SK-N-SH (cell line): ENCODE measurements around the gene BLCAP. TPM values are rescaled to one million over a fixed set of nuclear protein-coding genes. Genes with fewer than 3 reads are reported as not detected.

Experiments used
- CTCF ChIA-PET: fragments of 300-600, 350-600 bp; formaldehyde crosslinking; extraction: SDS; loops from one replicate; lab custom pipeline; 2021; lab: Yijun Ruan, JAX
- POLR2A ChIA-PET: fragments of 350-600 bp; sonication (Branson Sonifier 250); formaldehyde crosslinking; extraction: SDS; loops from one replicate; lab custom pipeline; 2020; ENCODE audit warnings: antibody characterized with exemption, inconsistent platforms; lab: Yijun Ruan, JAX
- DNase-seq: peaks from one replicate; pipeline ENCODE4 v3.0.0; 2012
- H2AFZ ChIP-seq: fragments of 200-600 bp; sonication (generic); 2 replicates; pipeline ENCODE4 v1.8.1; 2016; ENCODE audit warnings: antibody characterized with exemption, mild to moderate bottlenecking, low read depth
- H3F3A ChIP-seq: fragments of 200-600 bp; sonication (generic); replicated peaks from 2 replicates; pipeline ENCODE3; 2016; ENCODE audit warnings: antibody characterized with exemption, mild to moderate bottlenecking; ENCODE audit not compliant: insufficient read depth
- H3K27ac ChIP-seq, 2 experiments: fragments of 200-500 bp in 1 of 2; fragments of 200-600 bp in 1 of 2; sonication (Bioruptor generic) in 1 of 2; sonication (generic), shearing (Covaris generic) in 1 of 2; 2 replicates each; pipeline versions ENCODE4 v1.5.1 to v1.6.1; 2014 to 2016; ENCODE audit warnings: low read depth in 2 of 2, inconsistent platforms in 1 of 2, low read length in 1 of 2, mild to moderate bottlenecking in 1 of 2, mixed read lengths in 1 of 2
- H3K27me3 ChIP-seq: fragments of 200-600 bp; sonication (generic), shearing (Covaris generic); 2 replicates; pipeline ENCODE4 v1.6.1; 2016; ENCODE audit warnings: mixed run types; ENCODE audit not compliant: insufficient read depth
- H3K36me3 ChIP-seq, 2 experiments: fragments of 200-500 bp in 1 of 2; fragments of 200-600 bp in 1 of 2; sonication (Bioruptor generic) in 1 of 2; sonication (generic) in 1 of 2; replicated peaks in 1 of 2; 2 replicates each; pipeline versions ENCODE3 to v1.5.1; 2014 to 2016; ENCODE audit warnings: low read length in 1 of 2, mild to moderate bottlenecking in 1 of 2; ENCODE audit not compliant: insufficient read depth in 2 of 2, control insufficient read depth in 1 of 2
- H3K4me1 ChIP-seq, 2 experiments: fragments of 200-500 bp in 1 of 2; fragments of 200-600 bp in 1 of 2; sonication (Bioruptor generic) in 1 of 2; sonication (generic), shearing (Covaris generic) in 1 of 2; 2 replicates each; pipeline versions ENCODE4 v1.5.1 to v1.6.1; 2014 to 2016; ENCODE audit warnings: low read depth in 1 of 2, low read length in 1 of 2, mixed run types in 1 of 2; ENCODE audit not compliant: insufficient read depth in 2 of 2, control insufficient read depth in 1 of 2
- H3K4me2 ChIP-seq: fragments of 200-600 bp; sonication (generic), shearing (Covaris generic); 2 replicates; pipeline ENCODE4 v1.6.1; 2017; ENCODE audit warnings: mixed run types
- H3K4me3 ChIP-seq, 2 experiments: fragments of 200-500 bp in 1 of 2; fragments of 200-600 bp in 1 of 2; sonication (Bioruptor generic) in 1 of 2; sonication (generic), shearing (Covaris generic) in 1 of 2; 2 replicates each; pipeline versions ENCODE4 v1.5.1 to v1.8.1; 2014 to 2016; ENCODE audit warnings: low read depth in 2 of 2, inconsistent platforms in 1 of 2, low read length in 1 of 2, mild to moderate bottlenecking in 1 of 2, mixed read lengths in 1 of 2, moderate library complexity in 1 of 2
- H3K79me2 ChIP-seq: fragments of 200-600 bp; sonication (generic); 2 replicates; pipeline ENCODE4 v1.8.1; 2017; ENCODE audit warnings: mild to moderate bottlenecking; ENCODE audit not compliant: insufficient read depth
- H3K9ac ChIP-seq: fragments of 200-600 bp; sonication (generic); 2 replicates; pipeline ENCODE4 v1.6.1; 2017; ENCODE audit warnings: mixed run types
- H3K9me2 ChIP-seq: fragments of 200-600 bp; sonication (generic); 2 replicates; pipeline ENCODE4 v1.6.1; 2017; ENCODE audit warnings: mixed run types
- H3K9me3 ChIP-seq: fragments of 200-600 bp; sonication (generic); 2 replicates; pipeline ENCODE4 v1.6.1; 2017; ENCODE audit warnings: mixed run types, mild to moderate bottlenecking, moderate library complexity
- H4K20me1 ChIP-seq: fragments of 200-600 bp; sonication (generic); 2 replicates; pipeline ENCODE4 v1.6.1; 2017; ENCODE audit warnings: mild to moderate bottlenecking, mixed run types; ENCODE audit not compliant: insufficient read depth
- IRF3 ChIP-seq: fragments of 150-350 bp; IDR thresholded peaks from 2 replicates; pipeline ENCODE4 v1.6.1; 2016; ENCODE audit warnings: mild to moderate bottlenecking, low read depth, low read length
- MXI1 ChIP-seq: IDR thresholded peaks from 2 replicates; pipeline ENCODE4 v1.6.1; 2012; ENCODE audit warnings: mild to moderate bottlenecking, low read depth, low read length, improper control_type of control experiment
- NRF1 ChIP-seq: IDR thresholded peaks from 2 replicates; pipeline ENCODE4 v1.6.1; 2012; ENCODE audit warnings: low read depth, mild to moderate bottlenecking, low read length
- POLR2AphosphoS5 ChIP-seq: IDR thresholded peaks from 2 replicates; pipeline ENCODE4 v1.6.1; 2012; ENCODE audit warnings: low read depth, low read length
- RFX5 ChIP-seq: IDR thresholded peaks from 2 replicates; pipeline ENCODE4 v1.6.1; 2012; ENCODE audit warnings: mild to moderate bottlenecking, improper control_type of control experiment, low read length
- ZBTB33 ChIP-seq: IDR thresholded peaks from 2 replicates; pipeline ENCODE4 v1.4.0; 2012; ENCODE audit warnings: low read depth, borderline replicate concordance
- WGBS: methylation state at CpG from one replicate; pipeline ENCODE4 v1.1.6; 2017; ENCODE audit warnings: low lambda C conversion rate; 5-methylcytosine and 5-hydroxymethylcytosine counted together
- polyA plus RNA-seq, 3 experiments: library from polyadenylated mRNA; depleted of rRNA; stranded (reverse); fragments of >200 nt; gene quantifications; 2 replicates each; pipeline ENCODE4 v1.2.3, GENCODE V29; 2012

The BLCAP gene
- polyA plus RNA-seq, 1 of the 3 experiments (the other 2 are of a cell fraction) = 55.8 TPM

GRCh38 chr20:37523012-37523391, 4.7 kb downstream of the BLCAP start (continued):
- TF ChIP-seq ZBTB33 (no peak), IRF3 (no peak), RFX5 (no peak)
- TF ChIP-seq, all 33 proteins: peak for 0

- Histone ChIP-seq H3K36me3 (peaks cover 10 to 17% of the 10 kb centered on the region in 2 experiments), H3K9me3 (no peaks in the 10 kb centered on the region), H3K9me2 (no peaks in the 10 kb centered on the region), H3K79me2 (peaks cover 86% of the 10 kb centered on the region), H3K4me3 (peak overlapping the region in 1 of 2 experiments; percentile 29; a peak in 2 of 4 replicates), H3K9ac (no peak overlapping the region), H3K27me3 (no peaks in the 10 kb centered on the region), H4K20me1 (peaks cover 84% of the 10 kb centered on the region), H2AFZ (no peak overlapping the region), H3K4me1 (peaks cover 15 to 54% of the 10 kb centered on the region in 2 experiments; a peak in 3 of 4 replicates), H3F3A (no peaks in the 10 kb centered on the region), H3K27ac (peak overlapping the region in 1 of 2 experiments; percentile 72; a peak in 2 of 4 replicates), H3K4me2 (no peak overlapping the region)
- POLR2A ChIA-PET = interaction anchor here (0.7 kb wide), 1 partner anchor 551 kb away, joined by 3 read pairs; no protein-coding TSS in a partner anchor
- CTCF ChIA-PET = no interaction called here
- 70% methylated on average over 15 of the region's 36 CpGs for WGBS
- TF ChIP-seq NRF1 (no peak), MXI1 (peak; percentile 42; the same call in 1 of the 2 replicates)
- DNase-seq = peak; percentile 73
Observed at GRCh38 chr20:37522260-37523011, 5.2 kb downstream of the BLCAP start.

- H3K4me3 ChIP-seq = peak within 1 kb of the TSS; percentile 51 to 52
- no peak within 1 kb of the TSS for H3K9ac ChIP-seq
- peaks cover 88% of the 10 kb centered on the region for H4K20me1 ChIP-seq
- peak; percentile 88 for DNase-seq
- no peaks in the 10 kb centered on the region for H3K27me3 ChIP-seq
- H3K79me2 ChIP-seq = peaks cover 81% of the 10 kb centered on the region
- peak within 1 kb of the TSS; percentile 71 for H3K4me2 ChIP-seq
- no peaks in the 10 kb centered on the region for H3F3A ChIP-seq
- no peak within 1 kb of the TSS for H2AFZ ChIP-seq
- no peaks in the 10 kb centered on the region for H3K9me3 ChIP-seq
- peaks cover 13 to 22% of the 10 kb centered on the region in 2 experiments for H3K36me3 ChIP-seq
- 68% methylated on average over 60 of the region's 69 CpGs for WGBS
- TF ChIP-seq MXI1 (no peak), NRF1 (peak; percentile 37; the same call in 1 of the 2 replicates), POLR2AphosphoS5 (0 out of 2 replicates have a peak, but pooled peaks have one; percentile 22)
- H3K9me2 ChIP-seq = no peaks in the 10 kb centered on the region
- peaks cover 15 to 52% of the 10 kb centered on the region in 2 experiments; a peak in 3 of 4 replicates for H3K4me1 ChIP-seq
- ChIA-PET CTCF (interaction anchor here (2.5 kb wide), 1 partner anchor 326 kb away, joined by 13 read pairs; no protein-coding TSS in a partner anchor), POLR2A (interaction anchor here (0.7 kb wide), 1 partner anchor 255 kb away, joined by 3 read pairs; no protein-coding TSS in a partner anchor)
- peak within 1 kb of the TSS in 1 of 2 experiments; percentile 67; a peak in 2 of 4 replicates for H3K27ac ChIP-seq
Observed at GRCh38 chr20:37521061-37521771, 6.5 kb downstream of the BLCAP start, which contains the start of gene NNAT. Gene NNAT, plus strand, starts transcription at chr20:37521250. Its CDS starts 82 bp downstream, at chr20:37521332.
